ENCODE results near the gene XYLT1. TPM values are rescaled to one million over a fixed set of nuclear protein-coding genes. Genes with fewer than 3 reads are reported as not detected.
A peak's percentile ranks its signal among the peaks of the same experiment; 100 is the strongest.

Gene XYLT1
- total RNA-seq, 1 donor from 2014 or later = 14.7 TPM

DNA sequence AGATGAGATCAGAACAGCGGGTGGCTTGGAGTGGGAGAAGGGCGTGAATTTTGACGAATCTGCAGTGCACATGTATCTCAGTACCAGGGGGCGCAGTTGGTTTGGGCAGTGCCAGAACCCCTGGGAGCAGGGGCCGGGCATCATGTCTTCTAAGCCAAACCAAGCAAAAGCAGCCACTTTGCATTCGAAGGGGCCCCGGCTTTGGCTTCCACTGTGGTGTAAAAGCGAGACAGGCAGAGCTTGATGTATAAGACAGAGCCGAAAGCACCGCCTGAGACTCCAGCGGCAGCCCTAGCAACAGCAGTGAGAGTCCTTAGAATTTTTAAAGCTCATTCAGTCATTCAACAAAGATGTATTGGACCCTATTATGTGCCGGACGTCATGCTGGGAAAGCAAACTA is 3.8 kb upstream of the XYLT1 start:
- Mint-ChIP-seq H3K4me3 (peak overlapping the region; percentile 8), H3K27me3 (peaks cover 15% of the 10 kb centered on the region), H3K9me3 (no peaks in the 10 kb centered on the region), H3K27ac (no peak overlapping the region), H3K4me1 (peaks cover 29% of the 10 kb centered on the region), H3K36me3 (ENCODE audit: low read depth) (no peaks in the 10 kb centered on the region)
- peak; percentile 63 for DNase-seq
- intact Hi-C loops (cut with micrococcal nuclease) = no loop called here

DNA sequence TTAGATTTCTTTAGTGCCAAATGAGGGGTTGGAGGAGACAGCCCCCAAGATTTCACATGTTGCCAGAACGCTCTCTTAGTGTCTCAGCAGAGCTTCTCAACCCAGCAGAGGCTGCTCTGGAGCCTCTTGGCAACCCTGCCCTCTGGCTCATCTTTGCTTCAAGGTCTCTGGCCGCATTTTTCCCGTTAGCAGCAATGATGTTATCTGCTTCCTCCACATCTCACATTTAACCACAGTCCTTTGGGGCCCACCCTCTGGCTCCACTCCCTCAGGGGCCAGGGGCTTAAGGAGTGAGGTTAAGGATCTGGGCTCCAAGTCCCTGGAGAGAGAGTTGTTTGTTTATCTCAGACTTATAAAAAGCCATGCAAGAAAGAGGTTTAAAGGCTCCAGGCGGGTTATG is 3.3 kb upstream of the XYLT1 start:
- Mint-ChIP-seq H3K4me3 (peak overlapping the region; percentile 8), H3K27ac (no peak overlapping the region), H3K27me3 (peaks cover 15% of the 10 kb centered on the region), H3K36me3 (ENCODE audit: low read depth) (no peaks in the 10 kb centered on the region), H3K9me3 (no peaks in the 10 kb centered on the region), H3K4me1 (peaks cover 35% of the 10 kb centered on the region)
- DNase-seq = peak; percentile 68
- intact Hi-C loops (cut with micrococcal nuclease) = no loop called here

DNA sequence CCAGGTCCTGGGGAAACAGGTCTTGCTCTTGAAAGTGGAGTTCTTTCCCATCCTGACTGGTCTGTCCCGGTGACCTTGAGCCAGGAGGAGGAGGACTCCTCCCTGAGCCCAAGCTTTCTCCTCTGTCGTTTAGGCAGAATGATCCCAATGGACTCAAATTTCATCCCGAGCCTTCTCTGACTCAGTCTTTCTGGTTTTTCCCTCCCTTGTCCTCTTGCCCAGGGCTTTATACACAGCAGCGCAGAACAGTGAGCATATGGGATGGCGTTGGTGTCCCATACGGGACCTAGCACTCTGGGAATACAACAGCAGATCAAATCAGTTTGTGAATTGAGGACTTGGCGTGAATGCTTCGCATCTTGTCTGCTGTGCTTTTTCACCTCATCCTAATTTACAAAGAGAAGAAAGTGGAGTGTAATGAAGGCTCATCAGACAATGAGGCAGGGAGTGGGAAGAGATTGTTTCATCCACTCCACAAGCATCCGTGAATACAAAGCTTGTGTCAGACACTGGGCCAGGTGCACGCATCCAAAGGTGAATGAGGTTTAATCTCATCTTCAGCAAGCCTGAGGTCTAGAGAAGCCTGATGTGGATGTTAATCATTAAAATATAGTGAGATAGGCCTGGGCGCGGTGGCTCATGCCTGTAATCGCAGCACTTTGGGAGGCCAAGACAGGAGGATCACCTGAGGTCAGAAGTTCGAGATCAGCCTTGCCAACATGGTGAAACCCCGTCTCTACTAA is 1.1 kb upstream of the XYLT1 start:
- intact Hi-C loops (cut with micrococcal nuclease) = no loop called here

DNA sequence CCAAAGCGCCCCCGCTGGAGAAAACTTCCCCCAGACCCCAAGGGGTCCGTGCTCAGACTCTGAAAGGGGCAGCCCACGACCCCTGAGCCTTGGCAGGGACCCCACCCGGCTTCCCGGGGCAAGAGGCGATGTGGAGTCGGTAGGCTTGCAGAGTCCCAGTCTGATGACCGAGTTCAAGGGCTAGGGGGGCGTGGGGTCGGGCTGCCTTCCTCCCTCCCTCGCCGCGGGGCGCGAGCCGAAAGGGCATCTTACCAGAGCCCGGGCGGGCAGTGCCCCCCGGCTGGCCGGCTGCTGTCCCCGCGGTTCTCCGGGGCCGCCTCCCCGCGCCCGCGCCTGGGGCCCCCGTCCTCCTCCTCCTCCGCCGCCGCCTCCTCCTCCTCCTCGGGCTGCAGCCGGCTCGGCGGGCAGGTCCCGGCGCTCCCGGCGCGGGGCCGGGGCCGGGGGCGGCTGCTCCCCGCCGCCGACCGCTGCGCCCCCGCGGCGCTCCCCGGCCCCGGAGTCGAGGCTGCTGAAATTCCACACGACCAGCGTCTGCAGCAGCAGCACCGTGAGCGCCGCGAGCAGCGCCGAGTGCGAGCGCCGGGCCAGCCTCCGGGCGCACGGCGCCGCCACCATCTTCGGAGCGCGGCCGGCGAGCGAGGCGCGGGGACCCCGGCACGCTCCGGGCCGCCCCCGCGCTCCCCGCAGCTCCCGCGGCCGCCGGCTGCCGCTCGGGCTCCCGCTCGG is 415 bp downstream of the XYLT1 start:
- H3K4me3 Mint-ChIP-seq = peak overlapping the region; percentile 89
- peaks cover 2% of the 10 kb centered on the region for H3K27me3 Mint-ChIP-seq
- peak overlapping the region; percentile 79 for H3K27ac Mint-ChIP-seq
- intact Hi-C loops (cut with micrococcal nuclease) = no loop called here
- peak; percentile 80 for DNase-seq
- H3K9me3 Mint-ChIP-seq = no peaks in the 10 kb centered on the region
- H3K4me1 Mint-ChIP-seq = peaks cover 61% of the 10 kb centered on the region
- H3K36me3 Mint-ChIP-seq (ENCODE audit: low read depth) = peaks cover 19% of the 10 kb centered on the region

More for the DNA sequence above, 1.1 kb upstream of the XYLT1 start:
- Mint-ChIP-seq H3K4me1 (peaks cover 53% of the 10 kb centered on the region), H3K27me3 (peaks cover 6% of the 10 kb centered on the region), H3K36me3 (ENCODE audit: low read depth) (peaks cover 7% of the 10 kb centered on the region), H3K9me3 (no peaks in the 10 kb centered on the region), H3K4me3 (peak overlapping the region; percentile 78), H3K27ac (no peak overlapping the region)
- DNase-seq = no peak

DNA sequence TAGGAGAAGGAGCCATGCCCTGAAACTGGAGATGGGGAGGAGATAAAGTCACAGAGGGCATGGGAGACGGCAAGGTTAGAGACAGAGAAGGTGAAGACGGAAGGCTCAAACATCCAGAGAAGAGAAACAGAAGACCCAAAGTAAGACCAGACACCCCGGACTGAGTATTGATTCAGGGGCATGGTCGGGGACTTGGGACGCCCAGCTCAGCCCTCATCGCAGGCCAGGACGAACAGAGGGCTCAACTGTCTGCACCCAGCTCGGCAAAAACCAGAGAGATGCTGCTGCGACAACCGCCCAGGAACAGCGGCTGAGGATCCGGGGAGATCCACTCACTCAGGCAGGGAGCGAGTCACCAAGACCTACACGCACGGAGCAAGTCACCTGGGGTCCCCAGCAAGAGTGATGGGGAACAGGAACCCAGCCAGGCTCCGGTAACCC is 999 bp downstream of the XYLT1 start:
- no peaks in the 10 kb centered on the region for H3K9me3 Mint-ChIP-seq
- intact Hi-C loops (cut with micrococcal nuclease) = loop anchor here (2.0 to 10.0 kb wide), 4 partner anchors 99 to 277 kb away; no protein-coding TSS in a partner anchor
- DNase-seq = no peak
- H3K36me3 Mint-ChIP-seq (ENCODE audit: low read depth) = peaks cover 19% of the 10 kb centered on the region
- H3K27me3 Mint-ChIP-seq = no peaks in the 10 kb centered on the region
- H3K4me3 Mint-ChIP-seq = peak overlapping the region; percentile 89
- peak overlapping the region; percentile 79 for H3K27ac Mint-ChIP-seq
- peaks cover 58% of the 10 kb centered on the region for H3K4me1 Mint-ChIP-seq

DNA sequence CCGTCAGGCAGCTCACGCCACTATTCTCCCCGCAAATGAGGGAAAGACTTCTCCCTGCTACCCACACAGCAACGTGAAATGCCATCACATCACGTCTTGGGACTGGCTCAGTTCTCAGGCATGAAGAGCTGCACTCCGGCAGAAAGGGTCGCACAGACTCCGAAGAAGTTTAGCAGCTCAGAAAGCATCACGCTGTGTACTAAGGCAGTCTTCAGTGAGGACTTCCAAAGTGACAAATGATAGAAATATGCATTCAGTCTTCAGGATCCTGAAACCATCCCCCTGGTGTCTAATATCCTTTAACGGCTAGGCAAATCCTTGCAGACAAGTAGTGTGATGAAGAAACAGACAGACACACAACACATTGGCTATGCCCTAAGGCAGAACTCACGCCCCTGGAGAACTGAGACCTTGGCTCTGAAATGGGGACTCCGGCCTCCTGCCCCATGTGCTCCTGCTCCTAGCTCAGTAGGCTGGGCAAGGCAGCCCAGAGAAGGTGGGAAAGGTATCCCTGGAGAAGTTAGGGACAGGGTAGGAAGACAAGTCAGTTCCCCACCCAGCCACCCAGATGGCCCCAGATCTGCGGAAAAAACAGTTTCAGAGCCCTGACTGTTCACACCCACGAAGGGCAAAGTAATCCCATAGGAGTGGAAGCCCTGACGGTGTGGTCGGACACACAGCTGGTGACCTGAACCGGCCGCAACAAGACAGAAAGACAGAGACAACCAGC is 1.6 kb downstream of the XYLT1 start:
- intact Hi-C loops (cut with micrococcal nuclease) = loop anchor here (2.0 to 10.0 kb wide), 4 partner anchors 98 to 277 kb away; no protein-coding TSS in a partner anchor
- H3K27me3 Mint-ChIP-seq = no peaks in the 10 kb centered on the region
- peak; percentile 73 for DNase-seq
- peak overlapping the region; percentile 79 for H3K27ac Mint-ChIP-seq
- H3K9me3 Mint-ChIP-seq = no peaks in the 10 kb centered on the region
- peaks cover 52% of the 10 kb centered on the region for H3K4me1 Mint-ChIP-seq
- H3K4me3 Mint-ChIP-seq = peak overlapping the region; percentile 89
- peaks cover 19% of the 10 kb centered on the region for H3K36me3 Mint-ChIP-seq (ENCODE audit: low read depth)

DNA sequence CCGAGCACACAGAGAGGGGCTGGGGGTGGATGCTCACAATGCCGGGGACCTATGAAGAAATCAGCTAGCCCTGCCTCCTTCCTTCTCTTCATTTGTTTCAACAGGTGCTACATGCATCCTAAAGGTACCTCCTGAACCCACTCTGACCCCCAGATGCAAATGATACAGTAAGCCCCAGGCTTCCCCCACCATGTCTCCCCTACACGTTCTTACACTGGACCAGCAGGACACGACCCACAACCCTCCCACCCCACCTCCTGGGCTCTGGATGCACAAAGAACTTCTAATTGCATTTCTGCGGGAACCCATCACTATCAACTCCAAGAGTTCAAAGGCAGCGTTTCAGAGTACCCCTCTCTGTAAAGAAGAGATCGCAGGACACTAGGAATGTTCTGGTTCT is 2.1 kb downstream of the XYLT1 start:
- Mint-ChIP-seq H3K27me3 (no peaks in the 10 kb centered on the region), H3K4me3 (peak overlapping the region; percentile 89), H3K27ac (no peak overlapping the region), H3K36me3 (ENCODE audit: low read depth) (peaks cover 23% of the 10 kb centered on the region), H3K4me1 (peaks cover 50% of the 10 kb centered on the region), H3K9me3 (no peaks in the 10 kb centered on the region)
- DNase-seq = no peak
- intact Hi-C loops (cut with micrococcal nuclease) = loop anchor here (1.0 to 10.0 kb wide), 6 partner anchors 51 to 276 kb away; no protein-coding TSS in a partner anchor

DNA sequence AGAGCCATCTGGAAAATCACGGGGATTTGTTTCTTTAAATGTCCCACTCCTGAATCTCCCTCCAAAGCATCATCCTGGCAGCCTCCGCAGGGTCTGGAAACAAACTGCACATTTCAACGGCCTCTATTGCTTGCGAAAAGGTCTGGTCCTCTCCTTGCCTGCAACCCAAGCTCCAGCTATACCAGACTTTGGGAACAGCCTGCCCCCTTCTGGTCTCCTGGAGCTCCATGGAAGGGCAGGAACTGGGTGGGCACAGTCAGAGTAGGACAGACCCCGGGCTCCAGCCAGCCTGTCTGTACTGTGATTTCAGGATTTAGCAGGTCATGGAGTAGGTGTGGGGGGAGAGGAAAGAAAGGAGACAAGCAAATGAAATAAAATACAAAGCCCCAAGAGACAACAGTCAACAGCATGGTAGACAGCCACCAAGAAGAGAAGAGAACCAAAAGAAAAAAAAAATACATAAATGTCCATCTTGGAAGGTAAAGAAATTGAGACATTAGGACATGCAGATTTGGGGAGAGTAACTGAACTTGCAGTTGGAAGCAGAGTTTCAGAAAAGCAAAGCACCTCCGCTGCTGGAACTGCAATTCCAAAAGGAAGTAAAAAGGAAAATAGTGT is 2.7 kb downstream of the XYLT1 start:
- H3K27ac Mint-ChIP-seq = no peak overlapping the region
- DNase-seq = peak; percentile 84
- no peaks in the 10 kb centered on the region for H3K9me3 Mint-ChIP-seq
- H3K4me1 Mint-ChIP-seq = peaks cover 53% of the 10 kb centered on the region
- intact Hi-C loops (cut with micrococcal nuclease) = loop anchor here (1.0 to 10.0 kb wide), 6 partner anchors 51 to 276 kb away; no protein-coding TSS in a partner anchor
- H3K4me3 Mint-ChIP-seq = peak overlapping the region; percentile 89
- H3K27me3 Mint-ChIP-seq = no peaks in the 10 kb centered on the region
- H3K36me3 Mint-ChIP-seq (ENCODE audit: low read depth) = peaks cover 28% of the 10 kb centered on the region

DNA sequence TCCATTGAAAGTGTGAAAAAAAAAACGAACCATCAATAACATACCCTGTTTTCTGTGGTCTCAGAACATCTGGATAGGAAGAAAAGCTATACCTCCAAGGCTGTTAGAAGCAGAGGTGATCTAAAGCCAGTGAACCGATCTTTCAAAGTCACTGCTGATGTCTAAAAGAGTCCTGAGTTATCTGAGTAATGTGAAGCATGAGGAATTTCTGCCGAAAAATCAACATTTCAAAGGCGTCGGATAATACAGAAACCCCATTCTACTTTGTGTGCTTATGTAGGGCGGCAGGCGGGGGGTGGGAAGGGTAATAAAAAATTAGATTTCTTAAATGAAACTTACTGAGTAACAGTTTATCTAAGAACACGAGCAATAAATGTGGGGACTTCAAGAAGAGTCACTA is 3.9 kb downstream of the XYLT1 start:
- intact Hi-C loops (cut with micrococcal nuclease) = loop anchor here (5.0 to 10.0 kb wide), 3 partner anchors 125 to 275 kb away; no protein-coding TSS in a partner anchor
- no peak for DNase-seq
- Mint-ChIP-seq H3K4me1 (peaks cover 65% of the 10 kb centered on the region), H3K9me3 (no peaks in the 10 kb centered on the region), H3K36me3 (ENCODE audit: low read depth) (peaks cover 37% of the 10 kb centered on the region), H3K27me3 (no peaks in the 10 kb centered on the region), H3K27ac (no peak overlapping the region), H3K4me3 (peak overlapping the region; percentile 89)

DNA sequence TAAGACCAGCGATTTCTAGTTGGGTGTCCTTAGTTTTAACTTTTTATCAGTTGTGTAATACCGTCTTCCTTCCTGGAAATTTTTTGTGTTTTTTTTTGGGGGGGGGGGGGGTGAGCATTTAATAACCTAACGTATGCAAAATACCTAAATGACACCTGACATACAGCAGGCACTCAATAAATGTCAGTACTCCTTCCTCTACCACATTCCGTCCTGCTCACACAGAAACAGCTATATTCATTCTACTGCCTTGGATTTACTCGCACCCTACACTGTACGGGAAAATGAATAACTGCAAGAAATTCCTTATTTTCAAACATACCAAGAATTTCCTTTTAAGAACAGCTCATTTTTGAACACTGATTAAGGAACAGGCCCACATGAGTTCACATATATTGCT is 5.3 kb downstream of the XYLT1 start:
- Mint-ChIP-seq H3K4me3 (no peak overlapping the region), H3K36me3 (ENCODE audit: low read depth) (peaks cover 47% of the 10 kb centered on the region), H3K27ac (no peak overlapping the region)

DNA sequence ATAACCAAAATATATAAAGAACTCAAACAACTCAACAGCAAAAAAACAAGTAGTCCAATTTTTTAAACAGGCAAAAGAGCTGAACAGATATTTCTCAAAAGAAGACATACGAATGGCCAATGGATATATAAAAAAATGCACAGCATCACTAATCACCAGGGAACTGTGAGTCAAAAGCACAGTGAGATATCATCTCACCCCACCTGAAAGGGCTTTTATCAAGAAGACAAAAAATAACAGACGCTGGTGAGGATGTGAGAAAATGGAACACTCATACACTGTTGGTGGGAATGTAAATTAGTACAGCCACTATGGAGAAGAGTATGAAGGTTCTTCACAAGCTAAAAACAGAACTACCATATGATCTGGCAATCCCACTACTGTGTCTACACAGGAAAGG is 7.4 kb downstream of the XYLT1 start:
- Mint-ChIP-seq H3K27ac (peak overlapping the region; percentile 66), H3K4me1 (peaks cover 63% of the 10 kb centered on the region), H3K27me3 (no peaks in the 10 kb centered on the region), H3K9me3 (no peaks in the 10 kb centered on the region), H3K36me3 (ENCODE audit: low read depth) (peaks cover 47% of the 10 kb centered on the region), H3K4me3 (peak overlapping the region; percentile 7)
- DNase-seq = no peak
- intact Hi-C loops (cut with micrococcal nuclease) = loop anchor here (10.0 kb wide), 1 partner anchor 249 kb away; no protein-coding TSS in a partner anchor

More for the DNA sequence above, 5.3 kb downstream of the XYLT1 start:
- Mint-ChIP-seq H3K4me1 (peaks cover 70% of the 10 kb centered on the region), H3K9me3 (no peaks in the 10 kb centered on the region), H3K27me3 (no peaks in the 10 kb centered on the region)
- DNase-seq = no peak
- intact Hi-C loops (cut with micrococcal nuclease) = loop anchor here (5.0 to 10.0 kb wide), 3 partner anchors 123 to 273 kb away; no protein-coding TSS in a partner anchor

DNA sequence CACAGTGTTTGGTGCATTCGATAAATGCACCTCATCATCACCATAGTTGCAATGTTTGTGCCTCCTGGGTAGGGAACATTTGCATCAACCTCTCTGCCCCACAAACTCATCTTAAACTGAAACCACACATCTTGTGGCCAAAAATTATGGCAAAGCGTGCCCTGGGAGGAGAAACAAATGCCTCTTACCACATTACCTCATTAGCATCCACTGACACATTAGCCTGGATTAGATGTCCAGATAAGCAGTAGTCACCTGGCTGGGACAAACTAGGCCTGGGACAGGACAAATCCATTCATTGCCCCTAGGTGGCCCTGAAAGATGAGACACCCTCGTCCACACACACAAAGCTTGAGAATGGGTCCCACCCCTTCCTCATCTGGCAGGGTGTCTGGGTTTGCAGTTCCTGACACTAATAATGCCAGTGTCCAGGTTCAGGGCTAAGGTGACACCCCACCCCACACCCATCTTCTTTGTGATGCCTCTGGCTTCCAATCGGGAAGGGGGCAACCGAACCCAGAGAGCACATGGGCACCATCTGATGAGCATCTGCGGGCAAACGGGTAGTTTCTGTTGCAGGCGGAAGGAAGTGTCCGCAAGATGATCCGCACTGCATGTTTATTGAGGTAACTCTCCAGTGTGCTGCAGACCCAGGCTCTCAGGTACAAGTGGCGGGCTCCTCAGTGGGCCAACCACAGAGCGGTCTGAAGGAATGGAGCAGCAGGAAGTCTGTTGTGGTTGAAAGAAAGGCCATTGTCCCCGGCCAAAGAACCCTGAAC is 8.6 kb downstream of the XYLT1 start:
- Mint-ChIP-seq H3K27me3 (no peaks in the 10 kb centered on the region), H3K4me3 (no peak overlapping the region), H3K36me3 (ENCODE audit: low read depth) (peaks cover 43% of the 10 kb centered on the region), H3K4me1 (peaks cover 51% of the 10 kb centered on the region), H3K27ac (peak overlapping the region; percentile 34), H3K9me3 (no peaks in the 10 kb centered on the region)
- intact Hi-C loops (cut with micrococcal nuclease) = loop anchor here (10.0 kb wide), 1 partner anchor 247 kb away; no protein-coding TSS in a partner anchor
- no peak for DNase-seq
